ENCODE data around the gene TTLL6. TPM values are rescaled to one million over a fixed set of nuclear protein-coding genes. Genes with fewer than 3 reads are reported as not detected.

The TTLL6 gene
- total and polyA plus RNA-seq, 4 donors, result 0.02 to 0.08 TPM; not detected in 2

- no peak for DNase-seq (ENCODE audit: low spot score)
- H3K4me1 ChIP-seq (ENCODE audit: control insufficient read depth in 4 of 4, insufficient read depth in 4 of 4, low read length in 3 of 4), result peaks cover 0 to 26% (median 5%) of the 10 kb centered on the region in 4 donors
- H3K4me3 ChIP-seq (ENCODE audit: low read depth in 1 of 3, low read length in 3 of 3), result no peak overlapping the region
- peaks cover 0 to 11% (median 0%) of the 10 kb centered on the region in 4 donors for H3K9me3 ChIP-seq (ENCODE audit: control insufficient read depth in 4 of 4, low read length in 3 of 4)
- no peak overlapping the region for H3K9ac ChIP-seq (ENCODE audit: low read depth in 1 of 2, low read length in 2 of 2)
- H3K27ac ChIP-seq (ENCODE audit: low read depth in 1 of 2, low read length in 2 of 2), result no peak overlapping the region
- H3K27me3 ChIP-seq (ENCODE audit: control insufficient read depth in 4 of 4, insufficient read depth in 4 of 4, low read length in 3 of 4), result peaks cover 8 to 49% (median 28%) of the 10 kb centered on the region in 4 donors
- TF ChIP-seq TAF1 (conservative IDR thresholded peaks at IDR 0.05), result no peak
- TF ChIP-seq EGR1 (IDR thresholded peaks at IDR 0.05; ENCODE audit: low read depth in 2 of 2), result no peak
- no peak for TF ChIP-seq HNF4A (conservative IDR thresholded peaks at IDR 0.05)
- no peak for TF ChIP-seq RAD21 (IDR thresholded peaks at IDR 0.05)
- TF ChIP-seq MAX (IDR thresholded peaks at IDR 0.05), result no peak
- no peak for TF ChIP-seq ZBTB33 (IDR thresholded peaks at IDR 0.05)
- TF ChIP-seq FOXA1 (IDR thresholded peaks at IDR 0.05), result no peak
- no peak for TF ChIP-seq NR2F2 (IDR thresholded peaks at IDR 0.05)
- no peak for TF ChIP-seq JUND (IDR thresholded peaks at IDR 0.05)
- TF ChIP-seq YY1 (IDR thresholded peaks at IDR 0.05), result no peak
- TF ChIP-seq GABPA (IDR thresholded peaks at IDR 0.05 in 1 of 2, conservative IDR thresholded peaks at IDR 0.05 in 1 of 2), result no peak
- no peak for TF ChIP-seq FOXA2 (IDR thresholded peaks at IDR 0.05)
- TF ChIP-seq CTCF (IDR thresholded peaks at IDR 0.05; ENCODE audit: low read depth, low read length, missing input control), result no peak
- TF ChIP-seq RXRA (IDR thresholded peaks at IDR 0.05), result no peak
- TF ChIP-seq REST (IDR thresholded peaks at IDR 0.05), result no peak
- no peak for TF ChIP-seq SP1 (IDR thresholded peaks at IDR 0.05)
- TF ChIP-seq ATF3 (IDR thresholded peaks at IDR 0.05), result no peak
- 25% methylated on average over 11 of the region's 11 CpGs for WGBS
- H3K36me3 ChIP-seq (ENCODE audit: control insufficient read depth in 4 of 4, insufficient read depth in 3 of 4, low read depth in 1 of 4, low read length in 3 of 4), result no peaks in the 10 kb centered on the region
These were observed 96.6 kb downstream of the TTLL6 start for GRCh38 chr17:48720266-48721008.
